Glomerular visceral epithelial cell (primary cell): ENCODE data around the gene IKZF3.
"Not testable (repeated sequence)": the region's sequence is repeated elsewhere in the genome, so short reads cannot be mapped to it uniquely, and the experiment has no call there.

ENCODE experiments used
- DNase-seq: peaks from one replicate; pipeline ENCODE4 v3.0.0-alpha.2; 2016; ENCODE audit errors: extremely low spot score

IKZF3 gene

GRCh38 chr17:39781031-39781860, 82.9 kb downstream of the IKZF3 start:
- no peak for DNase-seq

GRCh38 chr17:39777534-39778365, 86.4 kb downstream of the IKZF3 start:
- DNase-seq = no peak

GRCh38 chr17:39776252-39776651, 87.9 kb downstream of the IKZF3 start:
- no peak for DNase-seq

GRCh38 chr17:39775031-39775430, 89.1 kb downstream of the IKZF3 start:
- no peak for DNase-seq

GRCh38 chr17:39774047-39774446, 90.1 kb downstream of the IKZF3 start:
- no peak for DNase-seq

GRCh38 chr17:39772987-39773934, 90.9 kb downstream of the IKZF3 start:
- DNase-seq = no peak

GRCh38 chr17:39772415-39772814, 91.7 kb downstream of the IKZF3 start:
- DNase-seq = no peak

GRCh38 chr17:39769974-39770587, 94.0 kb downstream of the IKZF3 start:
- DNase-seq = peak; percentile 68

GRCh38 chr17:39767147-39767546, 97.0 kb downstream of the IKZF3 start:
- DNase-seq = no peak

- DNase-seq = no peak
Measured at GRCh38 chr17:39765766-39766165, 98.3 kb downstream of the IKZF3 start.

- no peak for DNase-seq
Measured at GRCh38 chr17:39765175-39765574, 98.9 kb downstream of the IKZF3 start.

- not testable (repeated sequence) for DNase-seq
Measured at GRCh38 chr17:39764171-39764570, 99.9 kb downstream of the IKZF3 start.

- peak; percentile 47 for DNase-seq
Measured at GRCh38 chr17:39763051-39763820, 100.9 kb downstream of the IKZF3 start.

GRCh38 chr17:39761861-39762496, 102.1 kb downstream of the IKZF3 start:
- DNase-seq = no peak

GRCh38 chr17:39759204-39759603, 104.9 kb downstream of the IKZF3 start:
- no peak for DNase-seq

GRCh38 chr17:39757931-39758873, 105.9 kb downstream of the IKZF3 start:
- DNase-seq = peak; percentile 75

GRCh38 chr17:39757176-39757662, 106.9 kb downstream of the IKZF3 start:
- no peak for DNase-seq

- DNase-seq = no peak
Measured at GRCh38 chr17:39756380-39757079, 107.6 kb downstream of the IKZF3 start.
